ENCODE results near the gene C1QA. TPM values are rescaled to one million over a fixed set of nuclear protein-coding genes. Genes with fewer than 3 reads are reported as not detected.
A peak's percentile ranks its signal among the peaks of the same experiment; 100 is the strongest.

Gene C1QA
- total and polyA plus RNA-seq, 2 of the 13 experiments (the other 11 are each of a cell fraction or from before 2014, with no cell fraction given): not detected

DNA sequence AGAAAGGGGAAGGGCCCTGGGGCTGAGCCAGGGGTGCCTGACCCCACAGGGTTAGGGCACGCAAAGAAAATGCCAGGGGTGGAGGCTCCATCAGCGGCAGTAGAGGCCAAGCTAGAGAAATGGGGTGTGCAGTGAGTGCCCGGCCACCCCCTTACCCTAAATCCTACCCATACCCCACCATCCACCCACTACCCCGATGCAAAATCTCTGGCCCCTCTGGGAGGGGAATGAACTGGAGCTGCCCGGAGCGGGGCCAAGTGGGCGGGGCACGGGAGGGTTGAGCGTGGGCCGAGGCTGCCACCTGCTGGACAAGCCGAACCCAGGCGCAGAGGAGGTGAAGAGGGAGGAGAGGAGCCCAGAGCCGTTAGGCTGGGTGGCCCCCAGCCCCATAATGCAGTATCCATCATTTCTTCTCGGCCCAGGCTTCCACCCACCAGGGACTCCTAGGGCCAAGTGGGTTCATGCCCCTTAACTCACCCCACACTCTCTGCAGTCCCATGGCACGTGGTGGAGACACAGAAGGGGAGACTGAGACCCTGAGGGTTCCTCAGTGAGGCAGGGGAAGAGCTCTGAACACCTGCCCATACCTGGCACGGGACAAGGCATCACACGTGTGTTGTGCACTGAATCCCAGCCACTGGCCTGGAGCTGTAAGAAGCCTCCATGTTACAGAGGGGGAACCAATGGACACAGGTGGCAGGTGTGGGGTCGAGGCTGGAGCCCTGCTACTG lies 5.6 kb downstream of the C1QA start (continued):
- TF ChIP-seq, protein P1, sequence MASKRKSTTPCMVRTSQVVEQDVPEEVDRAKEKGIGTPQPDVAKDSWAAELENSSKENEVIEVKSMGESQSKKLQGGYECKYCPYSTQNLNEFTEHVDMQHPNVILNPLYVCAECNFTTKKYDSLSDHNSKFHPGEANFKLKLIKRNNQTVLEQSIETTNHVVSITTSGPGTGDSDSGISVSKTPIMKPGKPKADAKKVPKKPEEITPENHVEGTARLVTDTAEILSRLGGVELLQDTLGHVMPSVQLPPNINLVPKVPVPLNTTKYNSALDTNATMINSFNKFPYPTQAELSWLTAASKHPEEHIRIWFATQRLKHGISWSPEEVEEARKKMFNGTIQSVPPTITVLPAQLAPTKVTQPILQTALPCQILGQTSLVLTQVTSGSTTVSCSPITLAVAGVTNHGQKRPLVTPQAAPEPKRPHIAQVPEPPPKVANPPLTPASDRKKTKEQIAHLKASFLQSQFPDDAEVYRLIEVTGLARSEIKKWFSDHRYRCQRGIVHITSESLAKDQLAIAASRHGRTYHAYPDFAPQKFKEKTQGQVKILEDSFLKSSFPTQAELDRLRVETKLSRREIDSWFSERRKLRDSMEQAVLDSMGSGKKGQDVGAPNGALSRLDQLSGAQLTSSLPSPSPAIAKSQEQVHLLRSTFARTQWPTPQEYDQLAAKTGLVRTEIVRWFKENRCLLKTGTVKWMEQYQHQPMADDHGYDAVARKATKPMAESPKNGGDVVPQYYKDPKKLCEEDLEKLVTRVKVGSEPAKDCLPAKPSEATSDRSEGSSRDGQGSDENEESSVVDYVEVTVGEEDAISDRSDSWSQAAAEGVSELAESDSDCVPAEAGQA (IDR thresholded peaks at IDR 0.05; ENCODE audit: low read depth): no peak
- TF ChIP-seq, protein P1 (CRISPR knock-in tag; IDR thresholded peaks at IDR 0.05; ENCODE audit: borderline replicate concordance): no peak
- peak; percentile 22; the same call in 1 of the 2 replicates for TF ChIP-seq SP4 (CRISPR knock-in tag; IDR thresholded peaks at IDR 0.05)
- TF ChIP-seq, protein P2, sequence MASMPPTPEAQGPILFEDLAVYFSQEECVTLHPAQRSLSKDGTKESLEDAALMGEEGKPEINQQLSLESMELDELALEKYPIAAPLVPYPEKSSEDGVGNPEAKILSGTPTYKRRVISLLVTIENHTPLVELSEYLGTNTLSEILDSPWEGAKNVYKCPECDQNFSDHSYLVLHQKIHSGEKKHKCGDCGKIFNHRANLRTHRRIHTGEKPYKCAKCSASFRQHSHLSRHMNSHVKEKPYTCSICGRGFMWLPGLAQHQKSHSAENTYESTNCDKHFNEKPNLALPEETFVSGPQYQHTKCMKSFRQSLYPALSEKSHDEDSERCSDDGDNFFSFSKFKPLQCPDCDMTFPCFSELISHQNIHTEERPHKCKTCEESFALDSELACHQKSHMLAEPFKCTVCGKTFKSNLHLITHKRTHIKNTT (CRISPR knock-in tag; IDR thresholded peaks at IDR 0.05): no peak
- TF ChIP-seq YY1 (IDR thresholded peaks at IDR 0.05; ENCODE audit: insufficient read depth, insufficient replicate concordance, low read depth, low read length): peak; percentile 21
- TF ChIP-seq KDM2A (CRISPR knock-in tag; IDR thresholded peaks at IDR 0.05; ENCODE audit: borderline replicate concordance, low read depth): peak; percentile 63; the same call in 1 of the 2 replicates
- TF ChIP-seq, protein P3, sequence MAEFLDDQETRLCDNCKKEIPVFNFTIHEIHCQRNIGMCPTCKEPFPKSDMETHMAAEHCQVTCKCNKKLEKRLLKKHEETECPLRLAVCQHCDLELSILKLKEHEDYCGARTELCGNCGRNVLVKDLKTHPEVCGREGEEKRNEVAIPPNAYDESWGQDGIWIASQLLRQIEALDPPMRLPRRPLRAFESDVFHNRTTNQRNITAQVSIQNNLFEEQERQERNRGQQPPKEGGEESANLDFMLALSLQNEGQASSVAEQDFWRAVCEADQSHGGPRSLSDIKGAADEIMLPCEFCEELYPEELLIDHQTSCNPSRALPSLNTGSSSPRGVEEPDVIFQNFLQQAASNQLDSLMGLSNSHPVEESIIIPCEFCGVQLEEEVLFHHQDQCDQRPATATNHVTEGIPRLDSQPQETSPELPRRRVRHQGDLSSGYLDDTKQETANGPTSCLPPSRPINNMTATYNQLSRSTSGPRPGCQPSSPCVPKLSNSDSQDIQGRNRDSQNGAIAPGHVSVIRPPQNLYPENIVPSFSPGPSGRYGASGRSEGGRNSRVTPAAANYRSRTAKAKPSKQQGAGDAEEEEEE (CRISPR knock-in tag; IDR thresholded peaks at IDR 0.05; ENCODE audit: borderline replicate concordance): no peak

Measured in HepG2 (cell line).